A549 (cell line): ENCODE data around the gene RMP24.

Source experiments
- ATAC-seq, 2 experiments: fragments of 200-7000 bp in 1 of 2; fragments of >200 bp in 1 of 2; cut with Nextera tagmentation in 1 of 2; cut with Tn5 transposase in 1 of 2; 3 replicates each; pipeline versions ENCODE4 v1.8.0 to v1.9.1; 2018 to 2020; ENCODE audit warnings: mild to moderate bottlenecking in 1 of 2, moderate library complexity in 1 of 2
- CTCF ChIA-PET: fragments of 300-600 bp; sonication (Branson Sonifier 250); formaldehyde crosslinking; extraction: SDS; loops from one replicate; lab custom pipeline; 2021; ENCODE audit warnings: antibody characterized with exemption, inconsistent platforms; lab: Yijun Ruan, JAX
- POLR2A ChIA-PET: fragments of 350-600 bp; formaldehyde crosslinking; extraction: SDS; loops from one replicate; lab custom pipeline; 2021; ENCODE audit warnings: antibody characterized with exemption, inconsistent platforms; lab: Yijun Ruan, JAX
- DNase-seq, 2 experiments: peaks; one replicate each; pipeline versions ENCODE4 v3.0.0 to v3.0.0-alpha.2; 2011 to 2016; ENCODE audit warnings: low read depth in 1 of 2, low spot score in 1 of 2
- FAIRE-seq: peaks from 2 replicates; lab custom pipeline; 2011; peaks lifted over from hg19 to GRCh38; lab: Jason Lieb, UNC
- H3K27ac ChIP-seq, 2 experiments: fragments of >200 bp; sonication (Bioruptor Twin); formaldehyde crosslinking; 3 replicates each; pipeline ENCODE4 v1.5.1; 2016 to 2017
- H3K4me1 ChIP-seq: fragments of >200 bp; sonication (Bioruptor Twin); formaldehyde crosslinking; 3 replicates; pipeline ENCODE4 v1.6.1; 2016
- H3K4me2 ChIP-seq: fragments of >200 bp; sonication (Bioruptor Twin); formaldehyde crosslinking; 3 replicates; pipeline ENCODE4 v1.6.1; 2016
- H3K4me3 ChIP-seq: fragments of >200 bp; sonication (Bioruptor Twin); formaldehyde crosslinking; 3 replicates; pipeline ENCODE4 v1.5.1; 2016
- H3K9me3 ChIP-seq: fragments of >200 bp; sonication (Bioruptor Twin); formaldehyde crosslinking; 3 replicates; pipeline ENCODE4 v1.6.1; 2016
- CEBPB ChIP-seq, 2 experiments: fragments of >200 bp in 1 of 2; sonication (Bioruptor Twin) in 1 of 2; formaldehyde crosslinking in 1 of 2; IDR thresholded peaks; 2 replicates each; pipeline ENCODE4 v1.6.1; 2012 to 2016
- CHD2 ChIP-seq: fragments of 150-350 bp; IDR thresholded peaks from 2 replicates; pipeline ENCODE4 v1.6.1; 2014; ENCODE audit warnings: low read length; ENCODE audit not compliant: partially characterized antibody
- CHD4 ChIP-seq: fragments of 200-600 bp; sonication (generic); IDR thresholded peaks from 2 replicates; pipeline ENCODE4 v1.6.1; 2016; ENCODE audit warnings: antibody characterized with exemption, mild to moderate bottlenecking, borderline replicate concordance
- EHF ChIP-seq: fragments of 250-450 bp; sonication (Bioruptor Pico); IDR thresholded peaks from 2 replicates; pipeline ENCODE4 v1.5.0; 2020; ENCODE audit warnings: mild to moderate bottlenecking
- FOXS1 ChIP-seq: fragments of 250-450 bp; sonication (Bioruptor Pico); IDR thresholded peaks from 2 replicates; pipeline ENCODE4 v1.5.0; 2020; ENCODE audit warnings: mild to moderate bottlenecking, moderate library complexity
- HDAC2 ChIP-seq: fragments of 200-600 bp; sonication (generic); IDR thresholded peaks from 2 replicates; pipeline ENCODE4 v1.6.1; 2016
- HMGXB4 ChIP-seq: fragments of 250-450 bp; sonication (Bioruptor Pico); IDR thresholded peaks from 2 replicates; pipeline ENCODE4 v1.5.0; 2021; ENCODE audit warnings: mild to moderate bottlenecking, moderate library complexity, borderline replicate concordance
- HOXA7 ChIP-seq: fragments of 250-450 bp; sonication (Bioruptor Pico); IDR thresholded peaks from 2 replicates; pipeline ENCODE4 v1.5.0; 2020; ENCODE audit warnings: mild to moderate bottlenecking, moderate library complexity
- JUN ChIP-seq, 2 experiments: fragments of >200 bp; sonication (Bioruptor Twin); formaldehyde crosslinking; IDR thresholded peaks; 2 replicates in 1 of 2; 3 replicates in 1 of 2; pipeline ENCODE4 v1.6.1; 2016 to 2017
- KDM1A ChIP-seq: fragments of 200-600 bp; sonication (generic); IDR thresholded peaks from 2 replicates; pipeline ENCODE4 v1.6.1; 2016; ENCODE audit warnings: low read depth, mild to moderate bottlenecking
- KDM5A ChIP-seq: fragments of 200-600 bp; sonication (generic); IDR thresholded peaks from 2 replicates; pipeline ENCODE4 v1.6.1; 2016; ENCODE audit warnings: antibody characterized with exemption, mild to moderate bottlenecking
- MAFK ChIP-seq: fragments of 450-650 bp; IDR thresholded peaks from 2 replicates; pipeline ENCODE4 v1.6.1; 2014; ENCODE audit not compliant: partially characterized antibody
- MYC ChIP-seq: IDR thresholded peaks from 2 replicates; pipeline ENCODE4 v1.6.1; 2012; ENCODE audit warnings: mild to moderate bottlenecking, inconsistent platforms, low read length, improper control_type of control experiment, borderline replicate concordance
- NFE2L2 ChIP-seq: fragments of 150-350 bp; conservative IDR thresholded peaks from 2 replicates; pipeline ENCODE4 v1.6.1; 2014; ENCODE audit warnings: low read length
- PBX3 ChIP-seq: IDR thresholded peaks from 2 replicates; pipeline ENCODE4 v1.6.1; 2012
- PHF8 ChIP-seq: fragments of 200-600 bp; sonication (generic); IDR thresholded peaks from 2 replicates; pipeline ENCODE4 v1.6.1; 2016; ENCODE audit warnings: low read depth, mild to moderate bottlenecking, antibody characterized with exemption, moderate library complexity, borderline replicate concordance
- POLR2A ChIP-seq: IDR thresholded peaks from 2 replicates; pipeline ENCODE4 v1.6.1; 2012; ENCODE audit warnings: mild to moderate bottlenecking, low read length
- RNF2 ChIP-seq: fragments of 200-600 bp; sonication (generic); IDR thresholded peaks from 2 replicates; pipeline ENCODE4 v1.6.1; 2016; ENCODE audit warnings: low read depth, mild to moderate bottlenecking, antibody characterized with exemption, moderate library complexity, borderline replicate concordance
- SREBF2 ChIP-seq: fragments of 450-650 bp; IDR thresholded peaks from 2 replicates; pipeline ENCODE4 v1.6.1; 2014; ENCODE audit warnings: mild to moderate bottlenecking, moderate library complexity
- TFCP2L1 ChIP-seq: fragments of 250-450 bp; sonication (Bioruptor Pico); IDR thresholded peaks from 2 replicates; pipeline ENCODE4 v1.5.0; 2021; ENCODE audit warnings: mild to moderate bottlenecking
- ZSCAN20 ChIP-seq: fragments of 250-450 bp; sonication (Bioruptor Pico); IDR thresholded peaks from 2 replicates; pipeline ENCODE4 v1.8.0; 2022; ENCODE audit warnings: mild to moderate bottlenecking, moderate library complexity
- WGBS: methylation state at CpG from one replicate; pipeline ENCODE4 v1.1.6; 2017; ENCODE audit errors: missing lambda C conversion rate; 5-methylcytosine and 5-hydroxymethylcytosine counted together
- TF ChIP-seq, protein P1 (sequence below): fragments of >200 bp; sonication (Bioruptor Twin); formaldehyde crosslinking; IDR thresholded peaks from 3 replicates; pipeline ENCODE4 v1.6.1; 2016
- TF ChIP-seq, protein P2 (sequence below): IDR thresholded peaks from 2 replicates; pipeline ENCODE4 v1.6.1; 2012; ENCODE audit warnings: low read depth, borderline replicate concordance

Gene RMP24

GRCh38 chr18:35991696-35992095, 19.2 kb downstream of the RMP24 start:
- CTCF ChIA-PET, result no interaction called here
- TF ChIP-seq FOXS1 (CRISPR knock-in tag) (no peak), POLR2A (no peak), HOXA7 (CRISPR knock-in tag) (no peak), TFCP2L1 (CRISPR knock-in tag) (no peak), CHD4 (no peak), CHD2 (no peak), PBX3 (no peak)
- TF ChIP-seq, protein P1, sequence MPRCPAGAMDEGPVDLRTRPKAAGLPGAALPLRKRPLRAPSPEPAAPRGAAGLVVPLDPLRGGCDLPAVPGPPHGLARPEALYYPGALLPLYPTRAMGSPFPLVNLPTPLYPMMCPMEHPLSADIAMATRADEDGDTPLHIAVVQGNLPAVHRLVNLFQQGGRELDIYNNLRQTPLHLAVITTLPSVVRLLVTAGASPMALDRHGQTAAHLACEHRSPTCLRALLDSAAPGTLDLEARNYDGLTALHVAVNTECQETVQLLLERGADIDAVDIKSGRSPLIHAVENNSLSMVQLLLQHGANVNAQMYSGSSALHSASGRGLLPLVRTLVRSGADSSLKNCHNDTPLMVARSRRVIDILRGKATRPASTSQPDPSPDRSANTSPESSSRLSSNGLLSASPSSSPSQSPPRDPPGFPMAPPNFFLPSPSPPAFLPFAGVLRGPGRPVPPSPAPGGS, result no peak
- TF ChIP-seq, protein P2, sequence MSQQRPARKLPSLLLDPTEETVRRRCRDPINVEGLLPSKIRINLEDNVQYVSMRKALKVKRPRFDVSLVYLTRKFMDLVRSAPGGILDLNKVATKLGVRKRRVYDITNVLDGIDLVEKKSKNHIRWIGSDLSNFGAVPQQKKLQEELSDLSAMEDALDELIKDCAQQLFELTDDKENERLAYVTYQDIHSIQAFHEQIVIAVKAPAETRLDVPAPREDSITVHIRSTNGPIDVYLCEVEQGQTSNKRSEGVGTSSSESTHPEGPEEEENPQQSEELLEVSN, result no peak
- H3K9me3 ChIP-seq, result no peaks in the 10 kb centered on the region
- H3K4me1 ChIP-seq, result no peaks in the 10 kb centered on the region
- FAIRE-seq, result no peak
- H3K4me2 ChIP-seq, result no peak overlapping the region
- no peak overlapping the region for H3K27ac ChIP-seq
- ATAC-seq, result no peak
- POLR2A ChIA-PET, result no interaction called here
- H3K4me3 ChIP-seq, result no peak overlapping the region
- no peak for DNase-seq

GRCh38 chr18:35993013-35993412, 20.5 kb downstream of the RMP24 start:
- ATAC-seq (no peak), DNase-seq (no peak), FAIRE-seq (no peak)
- H3K9me3 ChIP-seq, result no peaks in the 10 kb centered on the region
- H3K27ac ChIP-seq, result no peak overlapping the region
- TF ChIP-seq SREBF2 (no peak), PHF8 (no peak), JUN (IDR thresholded peaks at IDR 0.05) (no peak), HDAC2 (no peak), HMGXB4 (no peak), TFCP2L1 (CRISPR knock-in tag) (no peak), KDM5A (no peak), RNF2 (no peak), KDM1A (no peak)
- H3K4me1 ChIP-seq, result no peaks in the 10 kb centered on the region
- ChIA-PET POLR2A (no interaction called here), CTCF (no interaction called here)
- WGBS, result 88% methylated on average over 4 of the region's 6 CpGs
- H3K4me3 ChIP-seq, result no peak overlapping the region
- no peak overlapping the region for H3K4me2 ChIP-seq

- Histone ChIP-seq H3K27ac (no peak overlapping the region), H3K4me1 (no peaks in the 10 kb centered on the region), H3K9me3 (no peaks in the 10 kb centered on the region), H3K4me3 (no peak overlapping the region), H3K4me2 (no peak overlapping the region)
- TF ChIP-seq MAFK (no peak), CHD2 (no peak), ZSCAN20 (CRISPR knock-in tag) (no peak), EHF (CRISPR knock-in tag) (no peak), MYC (no peak), NFE2L2 (no peak), HOXA7 (CRISPR knock-in tag) (no peak), HMGXB4 (no peak), CEBPB (IDR thresholded peaks at IDR 0.05) (no peak), HDAC2 (no peak)
- WGBS, result 80% methylated on average over 1 of the region's 1 CpG
- peak in 1 of 2 experiments; percentile 16 for DNase-seq
- POLR2A ChIA-PET, result no interaction called here
- FAIRE-seq, result no peak
- CTCF ChIA-PET, result interaction anchor here (1.1 to 1.2 kb wide), 2 partner anchors 19 to 243 kb away, joined by 3 read pairs; no protein-coding TSS in a partner anchor
- ATAC-seq, result peak; percentile 64 to 73; a peak in 3 of 6 replicates
Observed at GRCh38 chr18:35998967-35999366, 26.5 kb downstream of the RMP24 start.
